Ishikawa (cell line): ENCODE results near the gene RANBP17.

Experiments
- CEBPB ChIP-seq: IDR thresholded peaks from 2 replicates; pipeline ENCODE4 v1.6.1; 2012
- CREB1 ChIP-seq: IDR thresholded peaks from 2 replicates; pipeline ENCODE4 v1.6.1; 2012; ENCODE audit warnings: low read depth
- EGR1 ChIP-seq: IDR thresholded peaks from 2 replicates; pipeline ENCODE4 v1.6.1; 2012
- REST ChIP-seq: IDR thresholded peaks from 2 replicates; pipeline ENCODE4 v1.6.1; 2012; ENCODE audit warnings: low read depth, mild to moderate bottlenecking
- TAF1 ChIP-seq: IDR thresholded peaks from 2 replicates; pipeline ENCODE4 v1.6.1; 2012; ENCODE audit warnings: low read depth, mild to moderate bottlenecking
- TEAD4 ChIP-seq: IDR thresholded peaks from 2 replicates; pipeline ENCODE4 v1.6.1; 2012
- USF1 ChIP-seq: IDR thresholded peaks from 2 replicates; pipeline ENCODE4 v1.6.1; 2012

- TF ChIP-seq REST (no peak), USF1 (no peak), TAF1 (no peak), CEBPB (no peak), CREB1 (no peak), EGR1 (no peak), TEAD4 (no peak)
Measured at GRCh38 chr5:170974461-170974860, 112.6 kb downstream of the RANBP17 start.
